DND-41 (cell line): ENCODE results near the gene KRTAP5-1.
"Not testable (repeated sequence)": the region's sequence is repeated elsewhere in the genome, so short reads cannot be mapped to it uniquely, and the experiment has no call there.

Experiments
- ATAC-seq: fragments of 200-7000 bp; cut with Tn5 transposase; 3 replicates; pipeline ENCODE4 v1.9.1; 2021; ENCODE audit warnings: low read depth; ENCODE audit not compliant: insufficient read depth
- DNase-seq: peaks from one replicate; pipeline ENCODE4 v3.0.0-alpha.2; 2020
- H2AFZ ChIP-seq: 2 replicates; pipeline ENCODE4 v1.6.0; 2012; ENCODE audit warnings: low read depth, low read length
- H3K27ac ChIP-seq: 2 replicates; pipeline ENCODE4 v1.5.1; 2012; ENCODE audit warnings: low read length, inconsistent platforms
- H3K27me3 ChIP-seq: fragments of 200-600 bp; sonication (generic); 2 replicates; pipeline ENCODE4 v1.6.0; 2012; ENCODE audit warnings: low read length, mild to moderate bottlenecking, inconsistent platforms; ENCODE audit not compliant: insufficient read depth, poor library complexity
- H3K36me3 ChIP-seq: 2 replicates; pipeline ENCODE4 v1.5.1; 2012; ENCODE audit warnings: low read length, inconsistent platforms; ENCODE audit not compliant: insufficient read depth
- H3K4me1 ChIP-seq: 2 replicates; pipeline ENCODE4 v1.5.1; 2012; ENCODE audit warnings: mild to moderate bottlenecking, low read length; ENCODE audit not compliant: insufficient read depth
- H3K4me2 ChIP-seq: 2 replicates; pipeline ENCODE4 v1.6.0; 2012; ENCODE audit warnings: mild to moderate bottlenecking, moderate library complexity, low read length, inconsistent platforms; ENCODE audit not compliant: insufficient read depth
- H3K4me3 ChIP-seq, 2 experiments: fragments of 200-600 bp in 1 of 2; shearing (Covaris generic) in 1 of 2; 2 replicates each; pipeline ENCODE4 v1.5.1; 2012 to 2016; ENCODE audit warnings: inconsistent platforms in 2 of 2, low read length in 2 of 2, mild to moderate bottlenecking in 2 of 2, low read depth in 1 of 2, moderate library complexity in 1 of 2
- H3K79me2 ChIP-seq: 2 replicates; pipeline ENCODE4 v1.6.0; 2012; ENCODE audit warnings: low read length, inconsistent platforms; ENCODE audit not compliant: insufficient read depth
- H3K9ac ChIP-seq: 2 replicates; pipeline ENCODE4 v1.6.0; 2012; ENCODE audit warnings: low read depth, mild to moderate bottlenecking, inconsistent platforms, low read length, moderate library complexity
- H3K9me3 ChIP-seq: 2 replicates; pipeline ENCODE4 v1.5.1; 2012; ENCODE audit warnings: low read length, moderate library complexity, mild to moderate bottlenecking, inconsistent platforms; ENCODE audit not compliant: insufficient read depth, severe bottlenecking
- H4K20me1 ChIP-seq: 2 replicates; pipeline ENCODE4 v1.6.0; 2012; ENCODE audit warnings: low read length; ENCODE audit not compliant: insufficient read depth
- EZH2 ChIP-seq: IDR thresholded peaks from 3 replicates; pipeline ENCODE4 v1.6.1; 2012; ENCODE audit warnings: borderline replicate concordance, low read depth, mild to moderate bottlenecking, moderate library complexity, low read length, inconsistent platforms; ENCODE audit not compliant: severe bottlenecking
- TF ChIP-seq, protein P1 (sequence below): IDR thresholded peaks from 2 replicates; pipeline ENCODE4 v1.5.1; 2012; ENCODE audit warnings: borderline replicate concordance, low read length, moderate library complexity, mild to moderate bottlenecking; ENCODE audit not compliant: poor library complexity, severe bottlenecking; ENCODE audit errors: extremely low read depth

The KRTAP5-1 gene

GRCh38 chr11:1595994-1596575 lies 11.0 kb upstream of the KRTAP5-1 start:
- H2AFZ ChIP-seq, H3K9ac ChIP-seq, H4K20me1 ChIP-seq, H3K4me1 ChIP-seq, H3K4me3 ChIP-seq, H3K27me3 ChIP-seq, ATAC-seq, DNase-seq, H3K27ac ChIP-seq, H3K79me2 ChIP-seq, H3K36me3 ChIP-seq, H3K9me3 ChIP-seq, H3K4me2 ChIP-seq: not testable (repeated sequence)

DNA sequence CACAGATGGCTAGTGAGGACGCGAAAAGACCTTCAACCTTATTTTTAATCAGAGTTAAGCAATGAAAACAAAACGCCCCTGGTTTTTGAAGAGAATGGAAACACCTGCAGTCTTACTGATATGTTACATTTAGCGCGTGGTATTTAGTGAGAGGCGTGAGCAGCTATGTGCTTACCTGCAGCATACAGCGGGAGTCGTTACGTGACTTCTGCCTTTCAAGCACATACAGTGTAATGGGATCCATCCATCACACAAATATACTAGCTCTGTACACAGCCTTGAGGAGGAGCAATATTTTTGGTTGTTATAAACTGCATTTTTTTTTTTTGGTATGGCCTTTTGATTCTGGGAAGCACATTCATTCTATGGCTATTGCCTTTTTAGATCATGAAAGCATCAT lies 7.5 kb upstream of the KRTAP5-1 start:
- DNase-seq (no peak), ATAC-seq (no peak)
- Histone ChIP-seq H3K9ac (no peak overlapping the region), H3K36me3 (no peaks in the 10 kb centered on the region), H3K79me2 (no peaks in the 10 kb centered on the region), H3K4me3 (no peak overlapping the region), H3K27me3 (no peaks in the 10 kb centered on the region), H3K4me1 (no peaks in the 10 kb centered on the region), H3K4me2 (no peak overlapping the region), H4K20me1 (no peaks in the 10 kb centered on the region), H2AFZ (no peak overlapping the region), H3K27ac (no peak overlapping the region), H3K9me3 (no peaks in the 10 kb centered on the region)
- TF ChIP-seq, protein P1, sequence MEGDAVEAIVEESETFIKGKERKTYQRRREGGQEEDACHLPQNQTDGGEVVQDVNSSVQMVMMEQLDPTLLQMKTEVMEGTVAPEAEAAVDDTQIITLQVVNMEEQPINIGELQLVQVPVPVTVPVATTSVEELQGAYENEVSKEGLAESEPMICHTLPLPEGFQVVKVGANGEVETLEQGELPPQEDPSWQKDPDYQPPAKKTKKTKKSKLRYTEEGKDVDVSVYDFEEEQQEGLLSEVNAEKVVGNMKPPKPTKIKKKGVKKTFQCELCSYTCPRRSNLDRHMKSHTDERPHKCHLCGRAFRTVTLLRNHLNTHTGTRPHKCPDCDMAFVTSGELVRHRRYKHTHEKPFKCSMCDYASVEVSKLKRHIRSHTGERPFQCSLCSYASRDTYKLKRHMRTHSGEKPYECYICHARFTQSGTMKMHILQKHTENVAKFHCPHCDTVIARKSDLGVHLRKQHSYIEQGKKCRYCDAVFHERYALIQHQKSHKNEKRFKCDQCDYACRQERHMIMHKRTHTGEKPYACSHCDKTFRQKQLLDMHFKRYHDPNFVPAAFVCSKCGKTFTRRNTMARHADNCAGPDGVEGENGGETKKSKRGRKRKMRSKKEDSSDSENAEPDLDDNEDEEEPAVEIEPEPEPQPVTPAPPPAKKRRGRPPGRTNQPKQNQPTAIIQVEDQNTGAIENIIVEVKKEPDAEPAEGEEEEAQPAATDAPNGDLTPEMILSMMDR, result no peak
- TF ChIP-seq EZH2, result no peak

DNA sequence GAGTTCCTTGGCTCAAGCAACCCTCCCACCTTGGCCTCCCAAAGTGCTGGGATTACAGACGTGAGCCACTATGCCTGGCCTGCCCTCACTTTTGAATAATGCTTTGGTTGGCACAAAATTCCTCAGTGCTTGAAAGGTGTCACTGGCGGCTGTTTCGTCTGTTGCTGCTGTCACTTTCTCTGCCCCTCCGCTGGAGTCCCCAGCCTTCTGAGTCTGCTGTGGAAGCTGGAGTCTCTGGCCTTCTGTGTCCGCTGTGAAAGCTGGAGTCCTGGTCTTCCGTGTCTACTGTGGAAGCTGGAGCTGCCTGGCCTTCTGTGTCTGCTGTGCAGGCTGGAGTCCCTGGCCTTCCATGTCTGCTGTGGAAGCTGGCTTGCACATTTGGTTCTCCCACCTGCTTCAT lies 4.9 kb upstream of the KRTAP5-1 start:
- Histone ChIP-seq H3K4me1 (no peaks in the 10 kb centered on the region), H2AFZ (no peak overlapping the region), H3K27ac (no peak overlapping the region), H4K20me1 (no peaks in the 10 kb centered on the region), H3K79me2 (no peaks in the 10 kb centered on the region), H3K9ac (no peak overlapping the region), H3K9me3 (no peaks in the 10 kb centered on the region), H3K4me3 (no peak overlapping the region), H3K27me3 (no peaks in the 10 kb centered on the region), H3K36me3 (no peaks in the 10 kb centered on the region), H3K4me2 (no peak overlapping the region)
- ATAC-seq (no peak), DNase-seq (no peak)
- no peak for TF ChIP-seq EZH2
- TF ChIP-seq, protein P1, result no peak

GRCh38 chr11:1589191-1589963 lies 4.3 kb upstream of the KRTAP5-1 start:
- ATAC-seq, H3K36me3 ChIP-seq, H3K4me3 ChIP-seq, H2AFZ ChIP-seq, H3K27ac ChIP-seq, H3K79me2 ChIP-seq, H3K9ac ChIP-seq, DNase-seq, H3K9me3 ChIP-seq, H4K20me1 ChIP-seq, H3K4me2 ChIP-seq, H3K4me1 ChIP-seq, H3K27me3 ChIP-seq: not testable (repeated sequence)
